Activated naive CD4-positive, alpha-beta T cell treated with anti-CD3 and anti-CD28 coated beads for 36 hours (primary cell): ENCODE results near the gene SDC1. TPM values are rescaled to one million over a fixed set of nuclear protein-coding genes. Genes with fewer than 3 reads are reported as not detected.

Experiments
- CTCF ChIA-PET: fragments of 350-600 bp; sonication (Branson Sonifier 250); formaldehyde crosslinking; loops from one replicate; lab custom pipeline; 2021; ENCODE audit warnings: antibody characterized with exemption; lab: Charles Lee
- DNase-seq: peaks from one replicate; pipeline ENCODE4 v3.0.0-alpha.2; 2020
- H3K27ac Mint-ChIP-seq: one replicate; pipeline ENCODE4 v1.8.0; 2021; ENCODE audit warnings: mild to moderate bottlenecking, mixed read lengths
- H3K27me3 Mint-ChIP-seq: one replicate; pipeline ENCODE4 v1.8.0; 2021; ENCODE audit warnings: low read depth, mixed read lengths
- H3K36me3 Mint-ChIP-seq: one replicate; pipeline ENCODE4 v1.8.0; 2021; ENCODE audit warnings: low read depth, mixed read lengths
- H3K4me1 Mint-ChIP-seq: one replicate; pipeline ENCODE4 v1.8.0; 2021; ENCODE audit warnings: low read depth, mixed read lengths
- H3K4me3 Mint-ChIP-seq: one replicate; pipeline ENCODE4 v1.8.0; 2021; ENCODE audit warnings: mild to moderate bottlenecking, moderate library complexity, mixed read lengths
- H3K9me3 Mint-ChIP-seq: one replicate; pipeline ENCODE4 v1.8.0; 2021; ENCODE audit warnings: mixed read lengths
- intact Hi-C: fragments of 100-400 bp; cut with micrococcal nuclease; formaldehyde crosslinking; loops from one replicate; pipeline ENCODE4 v1.15.1; 2023
- total RNA-seq, 2 experiments: library from RNA; stranded (reverse); gene quantifications; one replicate each; pipeline ENCODE4 v1.2.3, GENCODE V29; 2021

SDC1 gene
- total RNA-seq, 2 experiments from 2014 or later, result 0.67 TPM

- intact Hi-C loops, result loop anchor here (10.0 kb wide), 1 partner anchor 211 kb away; the partner anchor contains the start of gene MATN3
- peaks cover 6% of the 10 kb centered on the region for H3K4me1 Mint-ChIP-seq
- H3K4me3 Mint-ChIP-seq, result no peak overlapping the region
- H3K27me3 Mint-ChIP-seq, result peaks cover 46% of the 10 kb centered on the region
- DNase-seq, result no peak
- CTCF ChIA-PET, result interaction anchor here (0.7 to 1.6 kb wide), 10 partner anchors 7 to 261 kb away, joined by 3 to 6 read pairs (median 3); no protein-coding TSS in a partner anchor
- no peak overlapping the region for H3K27ac Mint-ChIP-seq
- no peaks in the 10 kb centered on the region for H3K9me3 Mint-ChIP-seq
- no peaks in the 10 kb centered on the region for H3K36me3 Mint-ChIP-seq
These were observed 1.2 kb upstream of the SDC1 start for GRCh38 chr2:20226152-20226545.

- intact Hi-C loops, result loop anchor here (1.0 to 10.0 kb wide), 4 partner anchors 90 to 269 kb away; partner anchors contain the start of gene MATN3
These were observed 593 bp upstream of the SDC1 start for GRCh38 chr2:20225294-20226151.

GRCh38 chr2:20224164-20224715 lies 690 bp downstream of the SDC1 start:
- Mint-ChIP-seq H3K4me1 (peaks cover 6% of the 10 kb centered on the region), H3K9me3 (no peaks in the 10 kb centered on the region), H3K27ac (no peak overlapping the region), H3K27me3 (peaks cover 44% of the 10 kb centered on the region), H3K4me3 (no peak overlapping the region), H3K36me3 (no peaks in the 10 kb centered on the region)
- intact Hi-C loops, result loop anchor here (2.0 to 10.0 kb wide), 2 partner anchors 121 to 209 kb away; partner anchors contain the start of gene MATN3
- CTCF ChIA-PET, result interaction anchor here (0.6 to 1.5 kb wide), 3 partner anchors 17 to 209 kb away, joined by 3 read pairs; no protein-coding TSS in a partner anchor
- no peak for DNase-seq

More at GRCh38 chr2:20225294-20226151, 593 bp upstream of the SDC1 start:
- Mint-ChIP-seq H3K4me1 (peaks cover 6% of the 10 kb centered on the region), H3K27me3 (peaks cover 41% of the 10 kb centered on the region), H3K27ac (no peak overlapping the region), H3K9me3 (no peaks in the 10 kb centered on the region), H3K4me3 (peak overlapping the region; percentile 55), H3K36me3 (no peaks in the 10 kb centered on the region)
- CTCF ChIA-PET, result interaction anchor here (0.6 to 1.6 kb wide), 15 partner anchors 8 to 260 kb away, joined by 3 to 7 read pairs (median 3); no protein-coding TSS in a partner anchor
- DNase-seq, result peak; percentile 44

- peak; percentile 11 for DNase-seq
- H3K9me3 Mint-ChIP-seq, result no peaks in the 10 kb centered on the region
- no peak overlapping the region for H3K27ac Mint-ChIP-seq
- H3K27me3 Mint-ChIP-seq, result peaks cover 42% of the 10 kb centered on the region
- CTCF ChIA-PET, result interaction anchor here (0.6 to 1.5 kb wide), 2 partner anchors 18 to 208 kb away, joined by 3 read pairs; no protein-coding TSS in a partner anchor
- H3K4me1 Mint-ChIP-seq, result peaks cover 6% of the 10 kb centered on the region
- intact Hi-C loops, result loop anchor here (2.0 to 10.0 kb wide), 2 partner anchors 121 to 209 kb away; partner anchors contain the start of gene MATN3
- peak overlapping the region; percentile 15 for H3K4me3 Mint-ChIP-seq
- no peaks in the 10 kb centered on the region for H3K36me3 Mint-ChIP-seq
These were observed 1.3 kb downstream of the SDC1 start for GRCh38 chr2:20223407-20224163.

GRCh38 chr2:20222769-20223406 lies 2.0 kb downstream of the SDC1 start:
- CTCF ChIA-PET, result interaction anchor here (1.5 to 2.0 kb wide), 2 partner anchors 189 to 207 kb away, joined by 3 to 5 read pairs; no protein-coding TSS in a partner anchor
- Mint-ChIP-seq H3K4me1 (peaks cover 6% of the 10 kb centered on the region), H3K27me3 (peaks cover 44% of the 10 kb centered on the region), H3K36me3 (no peaks in the 10 kb centered on the region), H3K4me3 (peak overlapping the region; percentile 7), H3K27ac (no peak overlapping the region), H3K9me3 (no peaks in the 10 kb centered on the region)
- intact Hi-C loops, result loop anchor here (10.0 kb wide), 1 partner anchor 208 kb away; the partner anchor contains the start of gene MATN3
- DNase-seq, result no peak

GRCh38 chr2:20222014-20222768 lies 2.7 kb downstream of the SDC1 start:
- Mint-ChIP-seq H3K4me1 (peaks cover 6% of the 10 kb centered on the region), H3K27ac (no peak overlapping the region), H3K27me3 (peaks cover 38% of the 10 kb centered on the region), H3K36me3 (no peaks in the 10 kb centered on the region), H3K9me3 (no peaks in the 10 kb centered on the region), H3K4me3 (no peak overlapping the region)
- intact Hi-C loops, result loop anchor here (10.0 kb wide), 1 partner anchor 207 kb away; the partner anchor contains the start of gene MATN3
- DNase-seq, result no peak
- CTCF ChIA-PET, result interaction anchor here (1.4 to 2.0 kb wide), 2 partner anchors 20 to 189 kb away, joined by 3 to 5 read pairs; no protein-coding TSS in a partner anchor

GRCh38 chr2:20221555-20221973 lies 3.4 kb downstream of the SDC1 start:
- no peak overlapping the region for H3K27ac Mint-ChIP-seq
- no peaks in the 10 kb centered on the region for H3K9me3 Mint-ChIP-seq
- intact Hi-C loops, result loop anchor here (10.0 kb wide), 1 partner anchor 207 kb away; the partner anchor contains the start of gene MATN3
- DNase-seq, result no peak
- peaks cover 35% of the 10 kb centered on the region for H3K27me3 Mint-ChIP-seq
- peaks cover 6% of the 10 kb centered on the region for H3K4me1 Mint-ChIP-seq
- CTCF ChIA-PET, result interaction anchor here (1.1 to 2.0 kb wide), 3 partner anchors 20 to 190 kb away, joined by 3 to 5 read pairs (median 3); no protein-coding TSS in a partner anchor
- H3K4me3 Mint-ChIP-seq, result no peak overlapping the region
- no peaks in the 10 kb centered on the region for H3K36me3 Mint-ChIP-seq

GRCh38 chr2:20220806-20221554 lies 4.0 kb downstream of the SDC1 start:
- DNase-seq, result no peak
- no peak overlapping the region for H3K27ac Mint-ChIP-seq
- no peaks in the 10 kb centered on the region for H3K9me3 Mint-ChIP-seq
- H3K4me3 Mint-ChIP-seq, result no peak overlapping the region
- CTCF ChIA-PET, result interaction anchor here (1.1 to 2.0 kb wide), 3 partner anchors 21 to 190 kb away, joined by 3 to 5 read pairs (median 3); no protein-coding TSS in a partner anchor
- H3K27me3 Mint-ChIP-seq, result peaks cover 30% of the 10 kb centered on the region
- H3K36me3 Mint-ChIP-seq, result no peaks in the 10 kb centered on the region
- peaks cover 6% of the 10 kb centered on the region for H3K4me1 Mint-ChIP-seq
- intact Hi-C loops, result loop anchor here (10.0 kb wide), 1 partner anchor 206 kb away; the partner anchor contains the start of gene MATN3

GRCh38 chr2:20219763-20220380 lies 5.1 kb downstream of the SDC1 start:
- Mint-ChIP-seq H3K36me3 (no peaks in the 10 kb centered on the region), H3K4me3 (no peak overlapping the region), H3K27me3 (peaks cover 22% of the 10 kb centered on the region), H3K4me1 (no peaks in the 10 kb centered on the region), H3K27ac (no peak overlapping the region), H3K9me3 (no peaks in the 10 kb centered on the region)
- DNase-seq, result no peak
- intact Hi-C loops, result loop anchor here (10.0 kb wide), 1 partner anchor 205 kb away; the partner anchor contains the start of gene MATN3
- CTCF ChIA-PET, result interaction anchor here (0.6 kb wide), 1 partner anchor 11 kb away, joined by 3 read pairs; no protein-coding TSS in a partner anchor
